ENCODE data around the gene RFTN1. TPM values are rescaled to one million over a fixed set of nuclear protein-coding genes. Genes with fewer than 3 reads are reported as not detected.
A peak's percentile ranks its signal among the peaks of the same experiment; 100 is the strongest.

The RFTN1 gene
- total RNA-seq, 1 donor from 2014 or later, result 6.4 TPM

- Mint-ChIP-seq H3K36me3 (ENCODE audit: unreplicated experiment) (no peaks in the 10 kb centered on the region), H3K4me1 (ENCODE audit: low read depth, unreplicated experiment) (peaks cover 15% of the 10 kb centered on the region), H3K4me3 (ENCODE audit: unreplicated experiment) (no peak overlapping the region), H3K27me3 (ENCODE audit: unreplicated experiment) (no peaks in the 10 kb centered on the region), H3K27ac (ENCODE audit: unreplicated experiment) (peak overlapping the region; percentile 62), H3K9me3 (ENCODE audit: unreplicated experiment) (no peaks in the 10 kb centered on the region)
- no peak for DNase-seq
- TF ChIP-seq CTCF (IDR thresholded peaks at IDR 0.05; ENCODE audit: partially characterized antibody, unreplicated experiment), result no peak
Observed at GRCh38 chr3:16460273-16460672, 53.2 kb downstream of the RFTN1 start.

- no peaks in the 10 kb centered on the region for H3K9me3 Mint-ChIP-seq (ENCODE audit: unreplicated experiment)
- TF ChIP-seq CTCF (IDR thresholded peaks at IDR 0.05; ENCODE audit: partially characterized antibody, unreplicated experiment), result no peak
- no peak for DNase-seq
- peaks cover 11% of the 10 kb centered on the region for H3K4me1 Mint-ChIP-seq (ENCODE audit: low read depth, unreplicated experiment)
- no peak overlapping the region for H3K27ac Mint-ChIP-seq (ENCODE audit: unreplicated experiment)
- H3K4me3 Mint-ChIP-seq (ENCODE audit: unreplicated experiment), result no peak overlapping the region
- no peaks in the 10 kb centered on the region for H3K36me3 Mint-ChIP-seq (ENCODE audit: unreplicated experiment)
- no peaks in the 10 kb centered on the region for H3K27me3 Mint-ChIP-seq (ENCODE audit: unreplicated experiment)
Observed at GRCh38 chr3:16456784-16457415, 56.6 kb downstream of the RFTN1 start.

GRCh38 chr3:16455966-16456365 is 57.5 kb downstream of the RFTN1 start:
- TF ChIP-seq CTCF (IDR thresholded peaks at IDR 0.05; ENCODE audit: partially characterized antibody, unreplicated experiment), result no peak
- Mint-ChIP-seq H3K27me3 (ENCODE audit: unreplicated experiment) (no peaks in the 10 kb centered on the region), H3K27ac (ENCODE audit: unreplicated experiment) (no peak overlapping the region), H3K9me3 (ENCODE audit: unreplicated experiment) (peaks cover under 1% of the 10 kb centered on the region), H3K4me3 (ENCODE audit: unreplicated experiment) (no peak overlapping the region), H3K36me3 (ENCODE audit: unreplicated experiment) (no peaks in the 10 kb centered on the region), H3K4me1 (ENCODE audit: low read depth, unreplicated experiment) (peaks cover 11% of the 10 kb centered on the region)
- DNase-seq, result no peak

GRCh38 chr3:16455001-16455400 is 58.5 kb downstream of the RFTN1 start:
- TF ChIP-seq CTCF (IDR thresholded peaks at IDR 0.05; ENCODE audit: partially characterized antibody, unreplicated experiment), result no peak
- Mint-ChIP-seq H3K27me3 (ENCODE audit: unreplicated experiment) (no peaks in the 10 kb centered on the region), H3K9me3 (ENCODE audit: unreplicated experiment) (peaks cover 2% of the 10 kb centered on the region), H3K4me3 (ENCODE audit: unreplicated experiment) (no peak overlapping the region), H3K4me1 (ENCODE audit: low read depth, unreplicated experiment) (peaks cover 8% of the 10 kb centered on the region), H3K27ac (ENCODE audit: unreplicated experiment) (peak overlapping the region; percentile 14), H3K36me3 (ENCODE audit: unreplicated experiment) (no peaks in the 10 kb centered on the region)
- DNase-seq, result no peak

- DNase-seq, result no peak
- H3K4me3 Mint-ChIP-seq (ENCODE audit: unreplicated experiment), result no peak overlapping the region
- peaks cover 4% of the 10 kb centered on the region for H3K9me3 Mint-ChIP-seq (ENCODE audit: unreplicated experiment)
- no peak for TF ChIP-seq CTCF (IDR thresholded peaks at IDR 0.05; ENCODE audit: partially characterized antibody, unreplicated experiment)
- no peak overlapping the region for H3K27ac Mint-ChIP-seq (ENCODE audit: unreplicated experiment)
- peaks cover 16% of the 10 kb centered on the region for H3K4me1 Mint-ChIP-seq (ENCODE audit: low read depth, unreplicated experiment)
- H3K27me3 Mint-ChIP-seq (ENCODE audit: unreplicated experiment), result no peaks in the 10 kb centered on the region
- no peaks in the 10 kb centered on the region for H3K36me3 Mint-ChIP-seq (ENCODE audit: unreplicated experiment)
Observed at GRCh38 chr3:16452261-16452660, 61.2 kb downstream of the RFTN1 start.
